ENCODE measurements around the gene STPG1.

GRCh38 chr1:24393892-24394291 lies 19.7 kb downstream of the STPG1 start:
- no peak for TF ChIP-seq POLR2A (IDR thresholded peaks at IDR 0.05)
- no peak for TF ChIP-seq CTCF (IDR thresholded peaks at IDR 0.05)
- no peak for TF ChIP-seq POLR2AphosphoS5 (IDR thresholded peaks at IDR 0.05; ENCODE audit: insufficient read depth in 1 of 2, low read depth in 1 of 2)

Data from vagina (tissue), 2 donors.